SU-DHL-6 (cell line): ENCODE measurements around the gene ZFAND6.

Source experiments
- EZH2phosphoT487 ChIP-seq: fragments of 200-600 bp; sonication (generic), shearing (Covaris generic); conservative IDR thresholded peaks from 2 replicates; pipeline ENCODE4 v1.6.1; 2018; ENCODE audit warnings: mild to moderate bottlenecking, antibody characterized with exemption, low read length, moderate library complexity, mixed read lengths
- TF ChIP-seq, protein P1 (sequence below): fragments of 200-600 bp; sonication (generic); IDR thresholded peaks from one replicate; pipeline ENCODE4 v1.5.1; 2017; ENCODE audit warnings: antibody characterized with exemption, mild to moderate bottlenecking, low read length, moderate library complexity; ENCODE audit not compliant: insufficient read depth, poor library complexity, severe bottlenecking

DNA sequence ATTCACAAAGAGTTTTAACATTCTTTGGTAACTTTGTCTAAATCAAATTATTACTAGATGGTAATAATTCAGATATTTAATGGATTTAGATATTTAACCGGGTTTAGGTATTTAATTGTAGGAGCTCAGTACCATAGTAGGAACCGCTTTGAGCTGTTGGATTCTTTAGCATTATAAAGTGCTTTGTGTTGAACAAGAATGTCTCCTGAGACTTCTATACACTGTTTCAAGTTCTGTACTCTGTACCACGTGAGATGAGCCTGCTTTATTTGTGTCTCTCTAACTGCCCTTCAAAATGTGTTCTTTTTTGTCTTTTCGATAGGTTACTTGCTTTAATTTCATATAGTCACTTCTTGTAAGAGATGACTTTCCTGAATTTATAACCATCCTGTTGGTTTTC, 36.0 kb downstream of the ZFAND6 start:
- TF ChIP-seq, protein P1, sequence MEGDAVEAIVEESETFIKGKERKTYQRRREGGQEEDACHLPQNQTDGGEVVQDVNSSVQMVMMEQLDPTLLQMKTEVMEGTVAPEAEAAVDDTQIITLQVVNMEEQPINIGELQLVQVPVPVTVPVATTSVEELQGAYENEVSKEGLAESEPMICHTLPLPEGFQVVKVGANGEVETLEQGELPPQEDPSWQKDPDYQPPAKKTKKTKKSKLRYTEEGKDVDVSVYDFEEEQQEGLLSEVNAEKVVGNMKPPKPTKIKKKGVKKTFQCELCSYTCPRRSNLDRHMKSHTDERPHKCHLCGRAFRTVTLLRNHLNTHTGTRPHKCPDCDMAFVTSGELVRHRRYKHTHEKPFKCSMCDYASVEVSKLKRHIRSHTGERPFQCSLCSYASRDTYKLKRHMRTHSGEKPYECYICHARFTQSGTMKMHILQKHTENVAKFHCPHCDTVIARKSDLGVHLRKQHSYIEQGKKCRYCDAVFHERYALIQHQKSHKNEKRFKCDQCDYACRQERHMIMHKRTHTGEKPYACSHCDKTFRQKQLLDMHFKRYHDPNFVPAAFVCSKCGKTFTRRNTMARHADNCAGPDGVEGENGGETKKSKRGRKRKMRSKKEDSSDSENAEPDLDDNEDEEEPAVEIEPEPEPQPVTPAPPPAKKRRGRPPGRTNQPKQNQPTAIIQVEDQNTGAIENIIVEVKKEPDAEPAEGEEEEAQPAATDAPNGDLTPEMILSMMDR = no peak
- TF ChIP-seq EZH2phosphoT487 = no peak
